ENCODE data around the gene P4HA3.
A peak's percentile ranks its signal among the peaks of the same experiment; 100 is the strongest.

The P4HA3 gene

GRCh38 chr11:74316772-74317505 is 5.5 kb upstream of the P4HA3 start:
- no peak for DNase-seq

- no peak for DNase-seq
Observed at GRCh38 chr11:74312326-74312725, 886 bp upstream of the P4HA3 start.

GRCh38 chr11:74310857-74311256 is 583 bp downstream of the P4HA3 start:
- DNase-seq = no peak

GRCh38 chr11:74307434-74307833 is 4.0 kb downstream of the P4HA3 start:
- no peak for DNase-seq

- DNase-seq = no peak
Observed at GRCh38 chr11:74306435-74307175, 4.8 kb downstream of the P4HA3 start.

DNA sequence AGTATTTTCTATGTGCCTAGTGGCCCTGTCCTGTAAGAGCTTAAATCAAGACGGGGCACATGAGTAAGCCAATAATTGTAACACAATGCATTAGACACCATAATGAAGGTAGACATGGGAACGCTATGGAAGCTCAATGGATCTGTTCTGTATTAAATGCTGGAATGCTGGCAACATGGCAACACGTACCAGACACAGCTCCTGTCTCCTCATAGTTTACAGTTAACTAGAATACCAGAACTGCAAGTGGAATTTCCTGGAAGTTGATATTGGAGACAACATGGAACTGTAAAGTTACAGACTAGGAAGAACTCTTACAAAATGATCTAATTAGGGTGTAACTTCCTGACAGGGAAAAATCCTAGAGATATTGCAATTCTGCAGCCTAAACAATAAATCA is 12.4 kb downstream of the P4HA3 start:
- DNase-seq = no peak

GRCh38 chr11:74297484-74297883 is 14.0 kb downstream of the P4HA3 start:
- no peak for DNase-seq

- no peak for DNase-seq
Observed at GRCh38 chr11:74288911-74289310, 22.5 kb downstream of the P4HA3 start.

- DNase-seq = no peak
Observed at GRCh38 chr11:74288161-74288560, 23.3 kb downstream of the P4HA3 start.

- no peak for DNase-seq
Observed at GRCh38 chr11:74284466-74284865, 27.0 kb downstream of the P4HA3 start.

DNA sequence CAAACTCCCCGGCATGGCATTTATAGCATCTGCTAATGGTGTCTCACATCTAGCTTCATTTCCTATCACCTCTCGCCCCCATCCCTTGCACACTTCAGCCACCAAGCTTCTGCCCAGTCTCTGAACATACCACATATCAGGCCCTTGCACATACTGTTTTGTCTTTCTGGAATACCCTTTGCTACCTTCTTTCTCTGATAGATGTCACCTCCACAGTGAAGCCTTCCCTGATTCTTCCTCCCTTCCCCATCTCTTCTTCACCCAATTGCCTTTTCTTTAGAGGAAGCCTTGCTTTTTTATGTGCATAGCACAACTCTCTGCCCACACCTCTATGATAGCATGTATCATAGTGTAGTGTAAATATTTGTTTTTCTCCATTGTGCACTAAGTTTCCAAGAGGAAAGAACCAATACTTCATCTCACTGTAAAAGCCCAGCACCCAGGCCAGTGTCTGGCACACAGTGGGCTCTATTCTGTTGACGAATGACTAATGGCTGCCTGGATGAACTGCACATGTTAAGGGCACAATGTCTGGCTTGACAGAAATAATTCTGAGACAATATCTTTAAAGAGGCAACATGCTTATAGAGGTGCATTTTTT is 27.8 kb downstream of the P4HA3 start:
- no peak for DNase-seq

DNA sequence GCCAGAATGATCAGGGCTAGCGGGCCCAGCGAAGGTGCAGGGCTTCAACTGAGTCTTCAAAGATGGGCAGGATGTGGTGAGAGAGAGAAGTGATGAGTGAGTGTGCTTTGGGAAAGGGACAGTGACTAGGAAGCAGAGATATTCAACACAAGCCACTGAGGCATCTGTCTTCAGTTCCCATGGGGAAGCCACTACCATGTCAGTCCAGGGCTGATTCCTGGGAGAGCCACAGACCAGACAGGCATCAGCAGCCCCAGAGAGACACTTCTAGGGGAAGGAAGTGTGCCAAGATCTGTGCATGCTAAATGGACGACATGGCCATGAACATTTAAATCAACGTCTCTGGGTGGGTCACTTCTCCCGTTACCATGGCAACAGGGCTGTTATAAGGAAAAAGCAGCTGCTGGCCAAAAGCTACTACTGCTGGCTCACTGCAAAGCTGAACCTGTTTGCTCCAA is 28.5 kb downstream of the P4HA3 start:
- DNase-seq = no peak

- no peak for DNase-seq
Observed at GRCh38 chr11:74282421-74282820, 29.0 kb downstream of the P4HA3 start.

GRCh38 chr11:74280494-74280893 is 30.9 kb downstream of the P4HA3 start:
- no peak for DNase-seq

DNA sequence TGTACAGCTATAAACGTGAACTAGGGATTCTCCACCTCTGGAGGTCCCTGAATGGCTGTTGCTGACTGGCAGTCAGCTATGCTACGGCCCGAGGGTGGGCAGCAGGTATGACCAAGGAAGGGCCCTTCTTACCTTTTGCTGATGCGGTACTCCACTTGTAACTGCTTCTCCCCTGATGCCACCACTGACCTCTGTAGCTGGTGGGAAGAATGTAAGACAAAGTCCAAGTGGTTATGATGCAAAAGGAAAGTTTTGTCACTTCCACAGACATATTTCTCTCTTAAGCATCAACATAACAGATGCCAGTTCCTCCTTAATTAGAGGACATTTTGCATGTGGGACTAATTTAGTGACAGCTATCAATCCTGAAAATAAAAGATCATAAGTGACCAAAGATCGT is 32.2 kb downstream of the P4HA3 start:
- no peak for DNase-seq

GRCh38 chr11:74278721-74279161 is 32.7 kb downstream of the P4HA3 start:
- no peak for DNase-seq

GRCh38 chr11:74278103-74278502 is 33.3 kb downstream of the P4HA3 start:
- no peak for DNase-seq

DNA sequence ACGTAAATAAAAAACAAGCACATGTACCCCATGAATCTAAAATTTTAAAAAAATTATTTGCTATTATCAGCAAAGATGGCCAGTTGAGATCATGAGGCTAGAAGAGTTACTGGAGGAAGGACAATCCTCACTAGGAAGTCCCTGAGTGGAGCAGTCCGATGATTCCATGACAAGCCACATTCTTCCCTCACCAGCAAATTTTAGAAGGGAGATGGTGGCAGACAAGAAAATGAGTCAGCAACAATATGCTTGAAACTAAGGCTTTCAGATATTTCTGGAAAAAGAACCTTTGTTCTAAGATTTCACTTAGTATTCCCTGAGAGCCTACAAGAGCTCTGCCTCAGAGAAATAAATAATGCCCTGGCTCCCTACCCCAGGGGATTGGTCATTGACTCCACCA is 34.9 kb downstream of the P4HA3 start:
- no peak for DNase-seq

DNA sequence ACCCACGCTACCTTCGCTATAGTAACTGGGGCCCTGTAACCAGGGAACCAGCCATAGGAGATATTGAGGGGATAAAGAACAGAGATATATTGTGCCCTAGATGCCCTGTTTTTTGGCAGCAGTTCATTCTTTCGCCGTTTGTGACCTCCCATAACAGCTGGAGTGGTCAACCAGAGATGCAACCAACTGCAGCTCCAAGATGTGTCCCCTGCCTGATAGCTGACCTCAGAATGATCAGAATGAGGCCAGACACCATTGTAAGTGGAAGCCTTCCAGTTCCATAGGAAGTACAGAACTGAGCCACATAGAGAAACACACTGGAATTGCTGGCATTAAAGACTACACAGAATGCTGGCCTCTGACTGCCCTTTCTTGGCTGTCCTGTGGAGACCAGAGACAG is 39.2 kb downstream of the P4HA3 start:
- DNase-seq = no peak

DNA sequence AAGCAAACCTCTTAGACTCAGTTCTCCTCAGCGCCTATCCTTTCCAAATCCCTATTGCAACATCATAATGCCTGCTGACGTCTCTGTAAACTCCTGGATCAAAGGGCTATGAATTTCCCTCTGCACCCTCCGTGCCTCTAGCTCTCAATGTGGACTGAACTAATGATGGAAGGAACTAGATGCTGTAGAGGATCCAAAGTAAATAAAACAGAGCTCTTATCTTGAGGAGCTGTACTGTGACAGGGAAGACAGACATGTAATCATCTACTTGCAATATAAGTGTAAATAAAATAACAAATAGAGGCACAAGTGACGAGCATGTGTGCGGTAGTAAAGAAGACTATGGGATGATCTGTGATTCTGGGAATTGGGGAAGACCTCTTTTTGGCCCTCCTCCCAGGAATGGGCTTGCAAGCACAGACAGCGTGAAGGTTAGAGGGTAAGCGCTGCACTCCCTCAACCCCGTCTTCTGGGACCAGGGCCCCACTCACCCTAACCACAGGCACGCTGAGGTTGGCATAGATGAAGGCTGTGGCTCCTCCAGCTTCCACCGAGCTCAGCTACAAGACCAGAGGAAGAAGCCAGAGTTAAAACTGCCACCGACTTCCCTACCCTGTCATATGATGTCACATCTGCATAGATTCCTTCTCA is 42.2 kb downstream of the P4HA3 start:
- no peak for DNase-seq

- peak; percentile 21 for DNase-seq
Observed at GRCh38 chr11:74268456-74268855, 43.0 kb downstream of the P4HA3 start.

DNA sequence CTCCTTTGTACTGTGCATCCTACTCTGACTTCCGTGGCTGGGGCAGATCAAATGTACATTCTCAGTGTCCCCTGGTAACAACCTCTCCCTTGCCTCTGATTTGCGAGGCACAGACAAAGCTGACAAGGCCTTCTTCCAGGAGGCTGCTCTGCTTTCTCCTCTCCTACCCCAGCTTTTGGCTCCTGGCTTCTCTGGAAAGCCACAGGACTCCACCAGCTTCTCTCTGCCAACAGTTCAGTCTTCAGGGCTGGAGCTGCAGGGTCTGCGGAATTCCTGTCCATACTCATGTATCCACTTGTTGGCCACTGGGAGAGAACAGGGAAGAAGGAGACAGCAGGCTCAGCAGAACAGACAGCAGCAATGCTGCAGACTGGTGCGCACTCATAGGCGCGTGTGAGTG is 44.4 kb downstream of the P4HA3 start:
- DNase-seq = no peak

DNA sequence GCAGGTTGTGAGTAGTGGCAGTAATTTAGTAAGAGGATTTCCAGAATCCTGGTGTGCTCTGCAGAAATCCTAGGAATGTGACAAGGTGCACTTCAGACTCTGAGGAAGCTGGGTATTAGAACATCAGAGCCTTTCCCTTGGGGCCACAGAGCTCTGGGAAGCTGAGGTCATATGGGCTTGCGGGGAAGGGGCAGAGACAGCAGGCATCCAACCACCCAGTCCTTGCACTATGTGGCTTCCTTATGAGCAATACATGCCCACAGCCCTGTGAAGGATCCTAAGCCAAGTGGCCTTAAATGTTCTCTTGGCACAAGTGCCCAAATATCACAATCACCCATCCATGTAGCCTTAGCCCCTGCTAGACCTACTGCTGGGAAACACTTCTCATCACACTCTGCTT is 46.2 kb downstream of the P4HA3 start:
- peak; percentile 26 for DNase-seq

- no peak for DNase-seq
Observed at GRCh38 chr11:74262725-74263124, 48.7 kb downstream of the P4HA3 start.

Data from NCI-H82 (cell line).